Activated CD4-positive, alpha-beta T cell treated with anti-CD3 and anti-CD28 coated beads, Interleukin-2, amount 50 U/mL, for 24 hours (primary cell): ENCODE data around the gene ZNF365.
"Not testable (repeated sequence)": the region's sequence is repeated elsewhere in the genome, so short reads cannot be mapped to it uniquely, and the experiment has no call there.

Source experiments
- DNase-seq, 2 donors: peaks; one replicate each; pipeline ENCODE4 v3.0.0-alpha.2; 2020; ENCODE audit warnings: low read depth in 1 of 2, low spot score in 1 of 2

The ZNF365 gene

GRCh38 chr10:62410934-62411333 is 36.8 kb downstream of the ZNF365 start:
- not testable (repeated sequence) for DNase-seq

GRCh38 chr10:62413048-62413447 is 38.9 kb downstream of the ZNF365 start:
- DNase-seq = no peak

DNA sequence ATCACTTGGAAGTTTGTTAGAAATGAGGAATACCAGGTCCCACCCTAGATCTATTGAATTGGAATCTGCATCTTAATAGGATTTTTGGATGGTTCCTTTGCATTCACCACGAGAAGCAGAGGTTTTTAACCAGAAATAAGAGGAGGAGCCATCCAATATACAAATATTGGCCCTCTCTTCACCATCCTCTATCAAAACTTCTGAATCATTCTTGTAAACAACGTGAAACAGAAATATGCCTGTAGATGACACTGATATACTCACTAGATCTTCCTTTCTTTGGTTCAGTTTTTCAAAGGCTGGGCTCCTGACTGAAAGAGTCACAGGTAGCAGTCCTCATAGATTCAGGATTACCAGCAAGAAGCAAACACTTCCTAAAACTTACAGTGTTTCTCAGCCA is 39.5 kb downstream of the ZNF365 start:
- no peak for DNase-seq

DNA sequence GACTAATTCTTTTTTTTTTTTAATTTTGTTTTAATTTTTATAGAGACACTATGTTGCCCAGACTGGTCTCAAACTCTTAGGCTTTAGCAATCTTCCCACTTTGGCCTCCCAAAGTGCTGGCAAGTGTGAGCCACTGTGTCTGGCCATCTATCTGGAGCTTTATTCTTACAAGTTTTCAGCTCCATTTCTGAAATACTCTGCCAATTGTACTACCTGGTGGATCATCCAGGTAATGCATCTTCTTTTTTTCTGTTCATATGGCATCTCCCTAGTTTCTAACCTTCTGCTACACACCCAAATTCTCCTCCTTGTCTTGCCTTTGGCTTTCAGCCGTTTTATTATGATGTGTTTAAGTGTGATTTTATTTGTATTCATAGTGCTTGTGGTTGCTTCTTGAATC is 40.2 kb downstream of the ZNF365 start:
- DNase-seq = no peak

GRCh38 chr10:62422068-62422590 is 48.0 kb downstream of the ZNF365 start:
- DNase-seq = no peak

DNA sequence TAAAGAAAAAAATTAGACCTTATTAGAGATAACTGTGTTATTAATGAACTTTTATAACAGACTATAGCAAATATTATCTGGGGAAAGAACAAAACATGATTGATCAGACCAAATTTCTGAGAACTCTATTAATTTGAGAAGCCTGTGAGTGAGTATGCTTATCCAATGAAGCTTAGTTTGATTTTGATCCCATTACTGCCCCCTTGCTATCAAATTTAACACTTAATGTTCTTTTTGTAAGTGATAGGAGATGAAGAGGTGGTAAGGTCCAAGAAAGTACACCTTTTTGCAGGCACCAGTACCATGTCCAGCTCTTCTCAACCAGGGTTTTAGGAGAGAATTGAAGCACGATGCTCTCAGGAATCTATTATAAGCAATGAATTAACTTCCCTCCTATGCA is 49.9 kb downstream of the ZNF365 start:
- DNase-seq = no peak

DNA sequence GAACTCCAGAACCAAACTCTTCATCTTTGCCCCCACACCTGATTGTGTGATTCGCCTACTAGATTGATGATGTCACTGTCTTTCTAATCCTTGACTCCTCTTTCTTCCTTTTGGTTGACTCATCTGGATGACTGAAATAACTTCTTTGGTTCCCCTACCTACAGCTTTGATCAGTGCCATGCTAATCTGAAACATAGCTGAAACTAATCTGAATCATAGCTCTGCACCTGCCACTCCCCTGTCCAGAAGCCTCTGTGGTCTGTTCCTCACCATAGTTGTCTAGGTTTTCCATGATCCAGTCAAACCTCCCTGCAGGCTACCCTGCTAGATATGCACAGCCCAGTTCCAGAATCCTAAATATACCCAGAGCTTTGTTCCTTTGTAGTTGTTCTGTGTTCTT is 51.9 kb downstream of the ZNF365 start:
- peak in 1 of 2 donors; percentile 64 for DNase-seq

DNA sequence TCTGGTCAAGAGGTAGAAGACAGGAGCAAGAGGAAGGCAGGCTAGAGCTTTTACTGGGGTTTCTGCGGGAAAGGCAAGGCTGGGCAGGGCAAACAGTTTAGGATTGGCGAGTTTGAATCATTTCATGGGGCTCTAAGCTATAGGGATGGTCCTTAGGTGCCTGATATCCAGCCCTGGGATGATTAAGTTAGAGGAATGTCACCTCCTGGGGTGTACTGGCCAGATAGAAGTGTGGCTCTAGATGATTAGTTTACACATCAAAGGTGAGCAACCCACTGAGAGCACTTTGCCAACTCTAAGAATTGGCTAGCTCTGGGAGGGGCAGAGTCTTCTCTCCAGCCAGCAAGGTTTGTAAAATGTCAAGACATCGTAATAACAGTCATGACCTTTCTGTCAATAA is 52.4 kb downstream of the ZNF365 start:
- no peak for DNase-seq

DNA sequence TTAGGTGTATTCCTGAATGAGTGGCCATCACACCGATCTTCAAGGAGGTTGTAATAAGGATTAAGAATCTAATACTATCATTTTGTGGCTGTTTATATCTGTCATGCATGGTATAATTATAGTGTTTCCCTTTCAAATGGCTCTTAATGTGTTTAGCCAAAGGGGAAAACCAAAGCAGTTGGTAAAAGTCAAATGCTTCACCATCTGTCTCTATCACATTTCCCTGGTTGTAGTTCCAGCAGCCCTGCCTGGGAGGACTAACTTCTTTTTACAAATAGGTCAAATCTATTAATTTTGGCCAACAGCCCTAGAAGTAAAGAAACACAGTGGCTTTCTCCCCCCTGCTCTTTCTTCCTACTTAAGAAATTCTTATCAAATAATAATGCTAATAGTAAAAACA is 56.7 kb downstream of the ZNF365 start:
- no peak for DNase-seq

- DNase-seq = peak; percentile 18 to 80
Measured at GRCh38 chr10:62433181-62433692, 59.1 kb downstream of the ZNF365 start.

DNA sequence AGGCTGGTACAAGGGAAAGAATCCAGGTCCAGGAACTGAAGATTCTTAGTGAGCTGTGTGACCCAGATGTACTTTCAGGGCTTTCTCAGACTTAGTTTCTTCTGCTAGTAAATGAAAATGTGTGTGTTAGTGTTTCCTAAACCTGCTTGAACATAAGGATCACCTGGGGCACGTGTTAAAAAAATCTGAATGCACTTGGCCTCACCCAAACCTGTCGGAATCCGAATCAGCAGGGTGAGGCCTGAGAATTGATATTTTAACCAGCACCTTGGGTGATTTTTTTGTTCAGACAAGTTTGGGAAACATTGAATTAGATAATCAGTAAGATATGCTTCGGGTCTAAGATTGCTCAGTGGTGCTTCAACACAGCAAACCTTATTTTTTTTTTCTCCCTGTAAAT is 59.7 kb downstream of the ZNF365 start:
- DNase-seq = no peak

DNA sequence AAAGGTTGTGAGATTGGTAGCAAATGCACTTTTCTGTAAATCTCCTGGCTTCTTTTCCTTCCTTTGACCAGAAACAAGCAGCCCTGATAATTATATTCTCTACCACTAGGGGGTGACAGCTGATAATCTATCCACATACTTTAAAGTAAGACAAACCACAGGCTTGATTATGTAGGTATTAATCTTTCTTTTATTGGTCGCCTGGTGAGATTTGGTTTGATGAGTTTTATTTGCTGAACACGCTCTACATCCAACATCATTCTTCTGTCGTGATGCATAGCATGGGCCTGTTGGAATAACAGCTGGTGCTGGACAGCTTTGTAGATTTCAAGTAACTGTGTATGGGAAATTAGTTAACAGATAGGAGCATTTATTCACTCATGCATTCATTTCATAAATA is 63.5 kb downstream of the ZNF365 start:
- peak in 1 of 2 donors; percentile 53 for DNase-seq

DNA sequence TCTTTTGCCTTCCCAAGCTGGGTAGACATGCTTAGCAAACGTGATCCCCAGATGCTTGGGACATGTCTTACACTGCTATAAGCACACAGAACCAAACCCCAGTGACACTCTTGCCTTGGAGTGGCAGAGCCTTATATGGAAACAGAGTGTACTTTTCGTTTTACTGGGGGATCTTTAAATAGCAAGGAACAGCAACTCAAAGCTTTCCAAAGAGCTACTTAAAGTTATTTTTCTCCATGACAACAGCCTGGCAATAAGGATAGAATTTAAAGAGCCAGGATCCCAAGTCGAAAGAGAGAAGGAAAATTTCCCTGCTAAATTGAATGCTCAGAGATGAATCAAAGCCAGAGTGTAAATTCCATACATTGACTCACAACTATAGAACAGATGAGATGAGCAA is 67.8 kb downstream of the ZNF365 start:
- DNase-seq = no peak

- DNase-seq = no peak
Measured at GRCh38 chr10:62442894-62443669, 68.9 kb downstream of the ZNF365 start.

- no peak for DNase-seq
Measured at GRCh38 chr10:62443866-62444265, 69.7 kb downstream of the ZNF365 start.

- DNase-seq = no peak
Measured at GRCh38 chr10:62446627-62447026, 72.5 kb downstream of the ZNF365 start.

DNA sequence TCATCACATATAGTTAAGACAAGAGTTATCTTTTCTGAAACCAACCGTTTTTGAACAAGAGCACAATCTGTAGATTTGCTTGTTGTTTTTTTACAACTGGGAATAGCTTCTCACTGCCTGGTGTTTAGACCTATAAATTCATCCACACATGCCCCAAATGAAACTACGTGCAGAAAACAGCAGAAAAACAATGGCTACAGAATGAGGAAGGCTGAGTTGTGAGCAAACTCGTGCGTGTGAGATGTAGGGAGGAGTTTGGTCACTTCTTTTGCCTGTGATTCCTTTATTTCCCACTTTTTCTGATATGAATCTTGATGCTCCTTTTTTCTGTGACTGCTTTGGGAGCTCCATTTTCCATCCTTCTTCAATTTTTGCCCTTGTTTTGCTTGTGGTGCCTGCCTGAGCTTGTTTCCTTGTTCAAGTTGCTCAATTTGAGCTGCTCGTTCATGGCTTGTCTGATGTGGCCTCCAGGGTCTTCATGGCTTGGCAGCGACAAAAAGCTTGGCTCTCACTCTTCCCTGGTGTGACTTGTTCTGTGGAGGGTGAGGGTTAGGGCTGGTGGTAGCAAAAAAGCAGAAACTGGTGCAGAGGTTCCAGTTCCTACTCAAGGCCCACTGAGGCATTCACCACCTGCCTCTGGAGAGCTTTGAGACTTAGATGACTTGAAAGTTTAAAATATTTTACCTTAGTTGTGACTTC is 76.9 kb downstream of the ZNF365 start:
- no peak for DNase-seq

DNA sequence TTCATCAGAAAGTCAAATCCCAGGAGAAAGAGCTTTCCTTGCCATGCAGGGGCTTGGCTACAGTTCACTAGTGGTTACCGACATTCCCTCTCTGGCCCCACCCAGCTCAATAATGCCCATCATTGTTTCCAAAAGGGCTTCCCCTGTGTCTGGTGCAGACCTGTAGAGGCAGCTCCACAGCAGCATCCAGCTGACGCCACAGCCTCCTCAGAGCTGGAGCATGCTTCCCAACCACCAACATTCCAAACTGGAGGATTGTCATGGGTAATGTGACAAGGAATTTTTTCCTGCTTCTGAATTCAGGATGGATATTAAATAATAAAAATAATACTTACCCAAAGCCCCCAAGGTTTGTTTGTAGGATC is 77.4 kb downstream of the ZNF365 start:
- DNase-seq = no peak
